Measurements from ENCODE around the gene GRAP.

DNA sequence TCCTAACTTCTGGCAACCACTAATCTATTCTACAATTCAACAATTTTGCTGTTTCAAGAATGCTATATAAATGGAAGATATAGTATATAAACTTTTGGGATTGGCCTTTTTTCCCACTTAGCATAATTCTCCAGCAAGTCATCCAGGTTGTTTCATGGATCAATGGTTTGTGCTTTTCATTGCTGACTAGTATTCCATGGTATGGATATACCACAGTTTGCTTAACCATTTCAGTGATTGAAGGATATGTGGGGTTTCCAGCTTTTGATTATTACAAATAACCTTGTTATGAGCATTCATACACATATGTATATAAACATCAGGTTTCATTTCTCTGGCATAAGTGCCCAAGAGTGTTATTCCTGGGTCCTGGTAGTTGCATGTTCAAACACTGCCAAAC lies 40.1 kb downstream of the GRAP start:
- TF ChIP-seq, protein P1, sequence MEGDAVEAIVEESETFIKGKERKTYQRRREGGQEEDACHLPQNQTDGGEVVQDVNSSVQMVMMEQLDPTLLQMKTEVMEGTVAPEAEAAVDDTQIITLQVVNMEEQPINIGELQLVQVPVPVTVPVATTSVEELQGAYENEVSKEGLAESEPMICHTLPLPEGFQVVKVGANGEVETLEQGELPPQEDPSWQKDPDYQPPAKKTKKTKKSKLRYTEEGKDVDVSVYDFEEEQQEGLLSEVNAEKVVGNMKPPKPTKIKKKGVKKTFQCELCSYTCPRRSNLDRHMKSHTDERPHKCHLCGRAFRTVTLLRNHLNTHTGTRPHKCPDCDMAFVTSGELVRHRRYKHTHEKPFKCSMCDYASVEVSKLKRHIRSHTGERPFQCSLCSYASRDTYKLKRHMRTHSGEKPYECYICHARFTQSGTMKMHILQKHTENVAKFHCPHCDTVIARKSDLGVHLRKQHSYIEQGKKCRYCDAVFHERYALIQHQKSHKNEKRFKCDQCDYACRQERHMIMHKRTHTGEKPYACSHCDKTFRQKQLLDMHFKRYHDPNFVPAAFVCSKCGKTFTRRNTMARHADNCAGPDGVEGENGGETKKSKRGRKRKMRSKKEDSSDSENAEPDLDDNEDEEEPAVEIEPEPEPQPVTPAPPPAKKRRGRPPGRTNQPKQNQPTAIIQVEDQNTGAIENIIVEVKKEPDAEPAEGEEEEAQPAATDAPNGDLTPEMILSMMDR (IDR thresholded peaks at IDR 0.05; ENCODE audit: extremely low read depth in 1 of 2, insufficient read depth in 1 of 2, low read depth in 1 of 2, low read length in 2 of 2) = no peak
- TF ChIP-seq POLR2A (IDR thresholded peaks at IDR 0.05; ENCODE audit: low read depth, low read length) = no peak
- no peak for TF ChIP-seq EZH2 (IDR thresholded peaks at IDR 0.05; ENCODE audit: borderline replicate concordance, low read depth, low read length, severe bottlenecking)
- TF ChIP-seq, protein P2, sequence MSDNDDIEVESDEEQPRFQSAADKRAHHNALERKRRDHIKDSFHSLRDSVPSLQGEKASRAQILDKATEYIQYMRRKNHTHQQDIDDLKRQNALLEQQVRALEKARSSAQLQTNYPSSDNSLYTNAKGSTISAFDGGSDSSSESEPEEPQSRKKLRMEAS (IDR thresholded peaks at IDR 0.05; ENCODE audit: insufficient read depth, insufficient read length) = no peak
